Activated T-helper 1 cell treated with Interleukin-2 at 50 U/mL for 16 hours (primary cell): ENCODE data around the gene SDR39U1.
"Not testable (repeated sequence)": the region's sequence is repeated elsewhere in the genome, so short reads cannot be mapped to it uniquely, and the experiment has no call there.

Source experiments
- DNase-seq: peaks from one replicate; pipeline ENCODE4 v3.0.0-alpha.2; 2020; ENCODE audit warnings: low read depth

SDR39U1 gene

GRCh38 chr14:24442240-24443052 is at the start of gene SDR39U1:
Gene SDR39U1 (minus strand): TSS chr14:24442776. CDS start chr14:24442769, 7 bp downstream.
- peak; percentile 94 for DNase-seq

- not testable (repeated sequence) for DNase-seq
Measured at GRCh38 chr14:24491586-24492408, 49.2 kb upstream of the SDR39U1 start.

- no peak for DNase-seq
Measured at GRCh38 chr14:24483604-24484252, 41.2 kb upstream of the SDR39U1 start.

- not testable (repeated sequence) for DNase-seq
Measured at GRCh38 chr14:24482699-24483303, 40.2 kb upstream of the SDR39U1 start.

- DNase-seq: no peak
Measured at GRCh38 chr14:24481622-24482324, 39.2 kb upstream of the SDR39U1 start.

- not testable (repeated sequence) for DNase-seq
Measured at GRCh38 chr14:24479999-24480398, 37.4 kb upstream of the SDR39U1 start.

- DNase-seq: no peak
Measured at GRCh38 chr14:24475261-24475660, 32.7 kb upstream of the SDR39U1 start.

- no peak for DNase-seq
Measured at GRCh38 chr14:24473211-24473610, 30.6 kb upstream of the SDR39U1 start.

GRCh38 chr14:24470450-24470849 is 27.9 kb upstream of the SDR39U1 start:
- not testable (repeated sequence) for DNase-seq

- DNase-seq: no peak
Measured at GRCh38 chr14:24465805-24466204, 23.2 kb upstream of the SDR39U1 start.

GRCh38 chr14:24465368-24465767 is 22.8 kb upstream of the SDR39U1 start:
- DNase-seq: no peak

GRCh38 chr14:24463884-24464785 is 21.6 kb upstream of the SDR39U1 start:
- DNase-seq: no peak

GRCh38 chr14:24463017-24463883 is 20.7 kb upstream of the SDR39U1 start:
- DNase-seq: no peak

GRCh38 chr14:24461336-24461735 is 18.8 kb upstream of the SDR39U1 start:
- DNase-seq: no peak

GRCh38 chr14:24459331-24459730 is 16.8 kb upstream of the SDR39U1 start:
- no peak for DNase-seq

GRCh38 chr14:24458736-24459135 is 16.2 kb upstream of the SDR39U1 start:
- DNase-seq: no peak

GRCh38 chr14:24456980-24457379 is 14.4 kb upstream of the SDR39U1 start:
- DNase-seq: no peak

- DNase-seq: not testable (repeated sequence)
Measured at GRCh38 chr14:24450828-24451227, 8.3 kb upstream of the SDR39U1 start.

- no peak for DNase-seq
Measured at GRCh38 chr14:24443053-24443665, 583 bp upstream of the SDR39U1 start.
